ENCODE results near the gene PNLIPRP2.

PNLIPRP2 gene

DNA sequence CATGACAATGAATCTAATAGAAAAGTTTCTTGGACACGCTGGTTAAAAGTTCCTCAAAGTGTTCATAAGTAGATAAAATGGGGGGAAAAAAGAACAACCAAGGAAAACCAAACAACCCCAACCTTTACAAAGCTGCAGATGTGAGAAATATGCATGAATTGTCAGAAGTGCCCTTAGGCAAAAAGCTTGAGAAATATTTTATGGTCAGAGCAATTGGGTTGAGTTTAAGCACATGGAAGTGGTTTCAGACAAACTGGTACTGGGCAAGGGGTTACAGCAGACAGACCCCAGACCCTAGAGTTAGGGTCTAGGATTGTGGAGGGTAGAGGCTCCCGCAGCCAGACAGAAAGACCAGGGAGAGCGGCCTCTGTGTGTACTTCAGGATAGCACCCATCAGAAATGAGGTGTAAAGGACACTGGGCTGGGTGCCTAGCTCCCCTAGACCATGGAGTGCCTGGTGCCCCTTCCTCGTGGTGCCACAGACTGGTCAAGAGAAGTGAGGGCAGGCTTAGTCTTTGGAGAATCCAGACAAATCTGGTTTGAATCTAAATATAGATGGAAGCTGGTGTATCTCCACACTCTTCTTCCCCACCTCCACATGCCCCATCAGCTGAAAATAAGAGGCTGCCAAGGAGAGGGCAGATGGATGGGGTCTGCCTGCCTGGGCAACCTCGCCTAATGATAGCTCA lies 37.3 kb downstream of the PNLIPRP2 start:
- DNase-seq: no peak

DNA sequence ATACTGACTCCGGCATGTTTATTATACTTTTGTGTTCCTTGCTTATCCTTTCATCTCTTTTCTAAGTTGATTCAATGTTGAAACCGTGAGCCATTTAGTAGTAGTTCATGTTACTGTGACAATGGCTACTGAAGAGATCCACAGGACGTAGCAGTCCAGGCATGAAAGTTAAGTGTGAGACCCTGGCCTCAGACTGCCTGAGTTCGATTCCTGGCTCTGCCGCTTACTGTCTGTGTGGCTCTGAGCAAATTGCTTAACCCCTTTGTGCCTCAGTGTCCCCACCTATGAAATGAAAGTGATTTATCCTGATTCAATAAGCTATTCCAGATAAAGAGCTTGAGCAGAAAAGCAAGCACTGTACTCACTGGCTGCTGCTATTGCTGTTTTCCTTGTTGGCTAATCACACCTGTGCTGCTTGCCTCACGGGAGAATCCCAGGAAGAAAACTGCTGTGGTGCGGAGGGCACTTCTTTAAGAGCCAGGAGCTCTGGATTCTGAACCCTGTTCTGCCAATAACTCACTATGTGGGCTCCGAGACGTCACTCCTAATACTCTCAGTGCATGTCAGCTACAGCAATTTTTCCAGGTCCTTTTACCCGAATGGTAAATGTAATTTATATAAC lies 38.4 kb downstream of the PNLIPRP2 start:
- DNase-seq: no peak

DNA sequence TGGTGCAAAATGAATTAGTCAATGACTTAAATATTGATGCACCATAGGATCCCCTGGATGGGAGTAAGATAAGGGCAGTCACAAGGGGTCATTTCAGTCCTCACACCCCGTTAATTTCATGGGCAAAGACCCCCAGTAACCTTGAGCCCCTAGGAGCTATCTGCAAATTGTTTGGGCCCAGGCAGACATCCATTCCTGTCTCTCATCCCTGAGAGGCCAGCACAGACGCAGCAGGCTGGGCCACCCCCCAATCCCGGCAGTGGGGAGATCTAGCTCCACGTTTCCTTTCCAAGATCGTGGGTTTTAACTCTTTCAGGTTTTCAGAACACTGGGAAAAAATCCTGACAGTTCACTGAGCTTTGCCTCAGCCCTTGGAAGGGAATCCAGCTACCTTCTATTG lies 40.1 kb downstream of the PNLIPRP2 start:
- DNase-seq: no peak

DNA sequence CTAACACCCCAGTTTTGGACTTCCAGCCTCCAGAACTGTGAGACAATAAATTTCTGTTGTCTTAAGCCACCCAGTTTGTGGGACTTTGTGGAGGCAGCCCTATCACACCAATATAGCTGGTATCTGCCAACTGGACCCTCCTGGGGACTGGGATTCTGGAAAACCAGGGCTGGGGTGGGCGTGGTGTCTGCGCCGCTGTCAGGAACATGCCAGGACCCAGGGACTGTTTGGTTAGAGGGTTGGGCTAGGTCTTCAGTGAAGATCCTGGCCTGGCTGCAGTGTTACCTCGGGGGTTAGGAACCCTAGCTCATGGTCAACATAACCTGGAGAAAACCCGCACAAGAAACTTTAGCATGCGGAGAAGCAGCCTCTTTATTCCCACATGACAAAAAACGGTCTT lies 42.6 kb downstream of the PNLIPRP2 start:
- DNase-seq: no peak

DNA sequence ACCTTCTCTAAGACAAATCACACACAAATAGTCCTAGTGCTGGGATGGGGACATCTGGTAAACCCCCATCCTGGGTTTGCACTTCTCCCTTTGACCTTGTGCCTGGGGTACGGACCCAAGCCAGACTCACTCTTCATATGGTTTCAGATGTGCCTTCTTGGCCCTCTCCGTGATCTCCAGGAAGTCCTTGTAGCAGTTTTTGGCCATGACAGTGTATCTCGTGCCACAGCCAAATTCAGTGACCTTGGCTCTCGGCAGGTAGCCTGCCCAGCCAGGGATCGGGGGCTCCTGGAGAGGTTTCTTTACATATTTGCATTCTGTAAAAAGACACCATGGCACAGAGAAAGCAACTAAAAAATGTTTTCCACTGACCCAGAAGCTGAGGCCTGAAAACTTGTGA lies 43.9 kb downstream of the PNLIPRP2 start:
- DNase-seq: no peak

DNA sequence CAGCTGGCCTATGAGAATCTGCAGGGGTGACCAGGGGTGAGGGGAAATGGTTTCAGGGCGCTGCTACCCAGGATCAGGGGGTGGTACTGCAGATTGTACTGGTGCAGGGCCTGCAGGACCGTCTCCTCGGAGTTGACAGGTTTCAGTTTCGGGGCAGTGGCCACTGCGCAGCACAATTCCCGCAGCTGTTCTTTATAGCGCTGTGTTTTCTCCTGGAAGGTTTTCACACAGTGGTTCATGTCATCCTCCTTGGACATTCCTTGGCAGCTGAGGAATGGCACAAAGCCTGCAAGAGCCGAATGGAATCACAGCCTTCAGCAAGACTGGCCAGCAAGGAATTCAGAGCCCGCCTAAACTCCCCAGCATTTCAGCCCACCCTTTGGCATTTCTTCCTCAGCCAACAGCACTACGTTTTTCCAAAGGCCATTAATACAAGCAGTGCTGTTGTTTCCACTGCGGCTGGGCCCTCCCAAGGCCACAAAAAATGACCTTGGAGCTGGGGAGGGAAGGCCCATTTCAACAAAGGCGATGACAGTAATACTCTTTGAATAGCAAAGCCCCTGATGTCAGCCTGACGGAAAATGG lies 44.9 kb downstream of the PNLIPRP2 start:
- DNase-seq: no peak

DNA sequence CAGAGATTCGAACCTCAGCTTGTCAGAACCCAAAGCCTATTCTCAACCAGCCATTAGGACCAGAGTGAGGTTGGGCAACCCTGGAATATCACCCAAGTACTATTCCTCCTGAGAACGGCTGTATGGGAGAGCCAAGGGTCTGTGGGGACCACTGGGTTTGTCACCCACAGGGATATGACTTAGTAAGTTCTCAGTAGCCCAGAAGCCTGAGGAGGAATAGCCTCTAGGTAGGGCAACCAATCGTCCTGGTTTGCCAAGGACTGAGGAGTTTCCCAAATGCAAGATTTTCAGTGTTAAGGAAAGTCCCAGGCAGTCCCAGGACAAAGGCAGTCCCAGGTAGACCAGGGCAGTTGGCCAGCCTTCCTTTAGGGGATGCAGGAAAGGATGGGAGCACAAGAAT lies 46.7 kb downstream of the PNLIPRP2 start:
- no peak for DNase-seq

DNA sequence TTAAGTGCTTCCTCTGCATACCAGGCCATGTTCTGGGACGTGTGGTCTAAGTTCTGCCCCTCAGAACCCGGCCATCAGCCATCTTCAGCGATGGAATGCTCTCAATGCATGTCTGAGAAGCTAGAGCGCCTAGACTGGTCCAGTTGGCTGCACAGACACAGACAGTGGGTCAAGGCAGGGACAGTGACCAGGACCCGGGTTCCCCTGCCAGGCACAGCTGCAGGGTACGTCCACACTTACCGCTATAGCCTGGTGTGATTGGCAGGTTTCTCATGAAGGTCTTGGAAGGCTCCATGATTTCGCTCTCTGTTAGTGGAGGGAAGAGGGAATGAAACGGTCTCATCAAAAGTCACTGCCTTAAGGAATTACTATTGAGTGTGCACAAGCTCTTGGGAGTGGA lies 47.3 kb downstream of the PNLIPRP2 start:
- no peak for DNase-seq

DNA sequence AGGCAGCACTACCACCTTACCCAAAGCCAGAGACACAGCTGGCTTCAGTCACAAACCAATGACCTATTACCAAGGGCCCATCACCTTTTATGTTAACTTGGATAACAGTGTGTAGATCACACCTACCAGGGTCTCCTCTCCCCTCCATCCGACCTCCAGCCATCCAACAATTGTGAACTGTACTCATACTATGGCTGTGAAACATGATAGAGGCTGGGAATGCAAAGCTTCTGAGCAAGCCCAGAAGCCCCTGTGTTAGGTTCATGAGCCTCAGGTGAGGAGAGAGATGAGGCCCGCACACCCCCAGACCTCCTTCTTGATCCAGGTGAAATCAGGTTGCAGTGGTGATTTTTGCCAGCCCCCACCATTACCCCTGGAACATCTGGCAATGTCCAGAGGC lies 47.7 kb downstream of the PNLIPRP2 start:
- no peak for DNase-seq

DNA sequence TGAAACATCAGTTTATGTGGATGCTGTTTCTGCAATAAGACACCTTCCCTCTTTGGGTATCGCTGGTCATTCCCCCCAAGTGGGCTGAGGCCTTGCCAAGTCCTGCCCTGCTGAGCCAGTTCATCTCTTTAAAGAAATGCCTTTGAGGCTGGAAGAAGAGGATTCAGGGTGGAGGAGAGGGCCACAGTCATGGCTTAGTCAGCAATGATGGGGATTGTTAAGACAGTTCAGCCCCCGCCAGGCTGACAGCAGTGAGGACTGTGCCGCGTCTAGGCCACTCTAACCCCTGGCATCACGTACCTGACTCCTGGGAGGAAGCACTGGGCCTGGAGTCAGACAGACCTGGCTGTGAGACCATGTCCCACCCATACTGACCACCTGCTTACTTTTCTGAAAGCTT lies 48.3 kb downstream of the PNLIPRP2 start:
- no peak for DNase-seq

DNA sequence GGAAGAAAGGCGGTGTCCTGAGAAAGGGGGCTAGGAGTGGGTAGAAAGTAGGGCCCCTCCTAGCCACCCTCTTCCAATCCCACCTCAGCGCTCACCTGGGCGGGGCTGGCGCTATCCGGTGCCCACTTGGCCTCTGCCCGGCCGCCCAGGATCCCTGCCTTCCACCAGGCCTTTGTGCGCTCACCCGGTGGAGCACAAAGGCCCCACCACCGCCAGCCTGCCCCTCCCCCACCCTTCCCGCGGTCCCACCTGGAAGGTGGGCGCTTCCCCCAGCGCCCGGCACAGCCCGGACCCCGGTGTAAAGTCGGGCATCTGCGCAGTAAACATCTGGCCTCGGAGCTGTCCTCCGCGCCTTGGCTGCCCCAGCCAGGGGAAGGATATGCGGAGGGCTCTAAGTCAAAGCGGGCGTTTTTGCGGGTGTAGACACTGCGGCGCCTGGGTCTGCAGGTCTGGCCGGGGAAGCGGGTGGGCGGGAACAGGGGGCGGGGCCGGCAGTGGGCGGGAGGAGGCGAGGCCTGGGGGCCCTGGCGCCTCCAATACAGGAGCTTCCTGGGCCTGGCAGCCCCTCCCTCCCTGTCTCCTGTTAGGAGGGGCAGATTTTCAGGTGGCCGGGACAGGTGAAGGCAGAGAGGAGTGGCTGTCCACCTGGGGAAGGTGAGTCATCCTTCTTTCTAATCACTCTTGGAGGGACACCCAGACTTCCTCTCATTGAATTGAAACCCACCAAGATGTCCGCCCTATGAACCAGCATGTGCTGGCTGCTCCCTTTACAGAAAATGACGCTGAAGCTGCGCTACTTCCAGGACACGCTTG lies 49.3 kb downstream of the PNLIPRP2 start:
- DNase-seq: no peak

DNA sequence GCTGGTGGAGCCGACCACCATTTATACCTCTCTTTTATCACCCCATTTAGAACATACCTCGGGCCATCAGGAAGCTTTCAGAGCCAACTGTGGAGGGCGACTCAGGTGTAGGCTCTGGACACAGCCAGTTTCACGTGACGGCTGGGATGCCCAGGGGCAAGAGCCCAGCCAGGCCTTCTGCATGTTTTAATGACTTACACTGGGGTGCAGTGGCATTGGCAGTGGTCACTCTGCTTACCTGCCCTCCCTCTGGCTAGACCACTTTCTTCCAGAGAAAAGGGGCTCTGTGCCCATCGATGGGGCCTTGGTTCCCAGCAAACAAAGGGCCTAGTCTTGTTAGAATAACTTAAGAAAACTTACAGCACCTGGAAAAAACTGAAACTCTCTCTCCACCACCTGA lies 50.0 kb downstream of the PNLIPRP2 start:
- DNase-seq: no peak

DNA sequence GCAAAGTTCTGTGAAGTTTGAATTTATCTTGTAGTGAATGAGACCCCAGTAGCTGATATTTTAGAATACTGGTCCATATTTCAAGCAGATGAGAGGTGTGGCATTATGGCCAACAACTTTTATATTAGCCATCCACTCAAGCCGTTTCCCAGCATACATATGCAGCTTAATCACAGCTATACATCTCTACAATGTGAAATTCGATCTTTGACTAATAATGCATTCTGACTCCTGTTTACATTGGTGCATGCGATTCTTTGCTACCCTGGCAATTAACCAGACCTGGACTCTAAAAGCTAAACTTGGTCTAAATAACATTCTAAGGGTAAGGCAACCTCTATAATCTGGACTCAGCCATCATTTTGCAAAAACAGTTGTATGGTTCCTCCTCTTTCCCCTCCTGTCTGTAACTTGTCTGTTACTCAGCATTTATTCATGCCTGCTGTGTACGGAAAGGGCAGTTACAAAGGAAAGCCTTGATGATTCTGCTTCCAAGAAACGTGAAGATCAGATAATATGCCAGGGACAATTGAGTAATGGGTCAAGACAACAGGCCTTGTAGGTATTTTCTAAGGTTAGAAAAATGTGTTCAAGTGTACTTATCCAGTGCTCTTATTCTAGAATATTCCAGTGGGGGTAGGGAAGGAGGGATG lies 50.6 kb downstream of the PNLIPRP2 start:
- DNase-seq: no peak

DNA sequence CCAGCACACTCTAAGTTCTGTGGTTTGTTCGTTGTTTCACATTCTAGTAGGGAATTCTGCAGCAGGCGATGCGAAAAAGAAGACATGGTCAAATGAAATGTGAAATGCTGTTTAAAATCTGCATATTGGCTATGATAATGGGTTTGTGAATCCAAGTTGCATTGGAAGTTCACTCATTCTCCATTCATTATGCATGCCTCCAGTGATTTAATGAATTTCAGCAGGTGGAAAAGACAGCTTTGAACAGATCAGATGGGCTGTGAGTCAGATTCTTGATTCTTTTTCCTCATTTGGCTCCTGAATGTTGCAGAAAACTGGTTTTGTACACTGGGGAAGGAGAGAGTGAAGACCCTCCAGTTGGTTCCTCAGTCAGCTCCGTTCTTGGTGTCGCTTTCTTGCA lies 52.1 kb downstream of the PNLIPRP2 start:
- DNase-seq: no peak

DNA sequence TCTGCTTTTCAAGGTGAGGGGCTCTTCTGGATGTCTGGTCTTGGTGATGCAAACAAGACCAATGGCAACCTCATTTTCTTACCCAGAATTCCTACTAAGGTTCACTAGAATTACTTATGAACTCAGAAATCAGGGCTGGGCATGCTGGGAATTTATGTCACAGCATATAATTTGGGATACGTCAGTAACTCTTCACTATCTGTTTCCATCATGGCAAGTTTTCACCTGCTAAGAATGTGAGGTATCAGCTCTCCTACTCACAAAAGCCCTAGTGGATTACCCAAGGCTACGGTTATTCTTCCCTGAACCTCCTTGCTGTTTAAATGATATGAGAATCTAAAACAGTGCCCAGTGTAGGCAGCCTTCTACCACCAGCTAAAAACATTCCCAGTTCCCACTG lies 53.1 kb downstream of the PNLIPRP2 start:
- DNase-seq: no peak

DNA sequence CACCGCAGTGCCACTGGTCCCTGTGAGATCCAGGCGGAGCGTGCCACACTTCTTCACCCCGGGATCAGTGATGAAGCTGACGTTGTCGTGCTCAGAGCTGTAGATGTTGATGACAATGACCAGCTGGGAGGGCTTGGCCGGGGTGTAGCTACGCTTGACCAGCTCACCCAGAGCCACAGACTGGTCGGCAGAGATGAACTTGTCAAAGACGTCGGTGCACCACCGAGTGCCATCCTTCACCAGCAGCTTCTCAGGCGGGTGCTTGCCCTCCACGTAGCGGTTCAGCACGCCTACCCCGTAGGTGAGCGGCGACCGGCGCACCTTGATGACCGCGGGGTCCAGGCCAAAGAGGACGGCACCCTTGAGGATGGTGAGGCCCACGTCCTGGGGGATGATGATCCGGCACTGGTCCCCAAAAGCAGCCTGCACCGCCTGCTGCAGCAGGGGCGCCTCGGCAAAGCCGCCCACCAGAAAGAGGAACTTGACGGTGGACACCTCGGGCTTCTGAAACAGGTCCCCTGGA lies 54.2 kb downstream of the PNLIPRP2 start:
- no peak for DNase-seq

DNA sequence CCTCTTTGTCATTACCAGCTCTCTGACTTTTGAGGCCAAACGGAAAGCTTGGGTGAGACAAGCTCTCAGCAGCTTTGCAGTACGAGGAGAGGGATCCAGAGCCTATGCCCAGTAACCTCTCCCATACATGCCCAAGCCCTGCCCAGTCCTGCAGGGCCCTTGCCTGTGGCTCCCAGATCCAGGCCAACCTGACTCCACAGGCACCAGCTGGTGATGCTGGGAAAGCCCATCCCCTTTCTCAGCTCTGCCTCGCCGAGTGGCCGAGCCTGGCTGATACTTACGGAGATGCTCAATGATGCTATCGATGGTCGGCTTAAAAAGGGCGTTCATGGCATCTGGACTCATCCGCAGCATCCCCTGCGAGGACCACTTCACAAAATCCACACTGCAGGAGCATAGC lies 55.4 kb downstream of the PNLIPRP2 start:
- DNase-seq: no peak

DNA sequence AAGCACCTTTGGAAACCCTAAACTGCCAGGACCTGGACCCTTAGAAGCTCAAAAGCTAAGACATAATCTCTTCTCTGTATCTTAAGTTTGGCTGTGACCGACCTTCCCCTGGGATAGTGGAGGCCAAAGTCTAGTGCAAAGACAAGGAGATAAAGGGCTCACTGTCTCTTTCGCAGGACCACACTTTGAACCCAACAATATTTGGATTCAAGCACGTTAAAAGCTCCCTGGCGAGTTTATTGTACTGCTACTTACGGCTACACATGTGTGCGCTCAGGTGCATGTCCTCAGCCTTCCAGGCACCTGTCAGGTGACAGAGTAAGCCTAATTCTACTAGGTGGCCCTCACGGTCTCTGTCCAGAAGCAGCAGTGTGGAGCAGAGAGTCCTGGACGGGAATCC lies 55.9 kb downstream of the PNLIPRP2 start:
- no peak for DNase-seq

DNA sequence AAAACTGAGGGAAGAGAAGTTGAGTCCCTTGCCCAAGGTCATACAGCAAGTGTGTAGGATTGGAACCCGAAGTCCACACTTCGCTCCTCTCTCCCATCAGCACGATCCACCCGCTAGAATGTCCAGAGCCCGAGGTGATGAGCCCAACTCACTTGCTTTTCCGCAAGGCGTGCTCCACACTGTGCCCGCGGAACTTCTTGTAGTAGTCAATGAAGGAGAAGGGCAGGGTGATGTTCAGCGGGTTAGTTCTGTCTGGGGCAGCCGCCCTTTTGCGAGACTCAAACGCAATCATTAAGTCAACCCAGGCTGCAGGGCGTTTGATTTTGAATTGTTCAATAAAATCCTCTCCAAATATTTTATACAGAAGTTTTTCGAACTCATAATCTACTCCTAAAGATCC lies 58.6 kb downstream of the PNLIPRP2 start:
- DNase-seq: no peak

DNA sequence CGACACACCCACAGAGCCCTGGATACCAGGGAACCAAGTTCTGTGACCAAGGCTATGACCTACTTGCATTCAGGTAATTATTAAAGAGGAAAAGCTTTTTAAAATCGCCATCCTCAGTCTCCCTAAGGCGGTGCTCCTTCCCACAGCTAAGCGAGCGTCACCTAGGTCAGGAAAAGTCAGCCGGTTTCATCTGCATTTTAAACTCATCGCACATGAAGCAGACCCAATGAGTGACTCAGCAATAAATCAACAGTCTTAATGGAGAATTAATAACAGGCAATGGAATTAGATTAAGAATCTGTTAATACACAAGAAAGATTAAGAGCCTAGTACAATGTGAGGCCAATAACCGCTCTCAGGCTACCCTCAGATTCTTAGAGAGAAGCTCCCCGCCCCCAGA lies 62.4 kb downstream of the PNLIPRP2 start:
- DNase-seq: no peak

DNA sequence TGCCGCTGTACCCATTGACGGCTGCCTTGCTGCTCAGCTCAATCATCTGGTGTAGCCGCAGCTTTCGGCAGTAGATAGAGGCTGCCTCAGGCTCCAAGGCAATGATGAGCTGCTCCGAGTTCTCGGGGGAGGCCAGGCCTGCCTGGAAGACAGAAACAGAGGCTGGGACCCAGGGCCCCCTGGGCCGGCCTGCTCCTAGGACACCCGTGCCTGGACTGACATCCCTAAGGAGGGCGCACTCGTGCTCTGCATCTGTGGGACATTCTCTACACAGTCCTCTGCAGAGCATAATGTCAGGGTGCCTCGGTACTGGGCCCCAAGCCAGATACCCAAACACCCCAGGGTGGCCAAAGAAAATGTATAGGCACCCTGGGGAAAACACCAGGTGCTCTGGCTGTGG lies 63.1 kb downstream of the PNLIPRP2 start:
- DNase-seq: no peak

DNA sequence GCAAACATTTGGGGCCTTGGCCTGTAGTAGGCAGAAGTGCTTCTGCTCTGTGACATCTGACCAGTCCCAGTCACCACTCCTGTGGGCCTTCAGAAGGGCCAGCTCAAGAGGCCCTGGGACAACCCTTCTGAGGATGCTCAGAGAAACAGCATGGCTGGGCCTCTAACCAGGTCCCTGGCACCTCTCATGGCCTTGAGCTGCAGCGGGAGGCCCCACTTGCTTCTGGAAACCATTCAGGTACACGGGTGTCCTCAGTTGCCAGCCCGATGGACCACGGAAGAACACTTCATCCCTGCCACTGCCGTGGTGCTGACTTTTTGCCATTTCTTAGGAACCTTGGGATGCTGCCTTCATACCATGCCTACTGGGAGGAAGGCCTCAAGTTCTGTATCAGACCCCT lies 64.0 kb downstream of the PNLIPRP2 start:
- no peak for DNase-seq

DNA sequence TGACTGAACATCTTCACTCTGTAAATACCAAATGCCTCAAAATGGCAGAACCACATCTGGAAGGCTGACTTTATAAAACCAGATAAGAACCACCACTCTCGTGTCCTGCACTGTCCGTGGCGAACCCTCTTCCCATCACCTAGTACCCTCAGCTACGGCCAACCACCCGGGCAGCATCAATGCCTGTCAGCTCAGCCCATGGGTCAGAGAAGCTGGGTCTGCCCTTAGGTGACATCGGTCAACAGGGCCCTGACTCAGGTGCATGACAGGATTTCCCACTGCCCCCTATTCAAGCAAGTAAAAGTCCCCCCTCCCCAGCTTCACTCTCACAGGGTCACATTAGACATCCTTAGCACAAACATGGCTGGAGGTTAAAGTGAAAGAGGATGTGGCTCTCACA lies 65.1 kb downstream of the PNLIPRP2 start:
- no peak for DNase-seq

Measured in hematopoietic multipotent progenitor cell treated with erythropoietin and hydrocortisone succinate and interleukin-3 and kit ligand, for 8 days (in vitro differentiated cells).